Tibial artery (tissue), 4 donors: ENCODE data around the gene FKBP10.

Experiments used
- DNase-seq, 2 donors: peaks; one replicate each; pipeline ENCODE4 v3.0.0-alpha.2; 2019
- H3K27ac ChIP-seq, 2 donors: fragments of 200-600 bp; sonication (generic) in 1 of 2; 1 replicate in 1 of 2; 2 replicates in 1 of 2; pipeline ENCODE4 v1.5.1; 2018 to 2019; ENCODE audit warnings: mild to moderate bottlenecking in 1 of 2
- H3K27me3 ChIP-seq, 2 donors: fragments of 200-600 bp; sonication (generic) in 1 of 2; one replicate each; pipeline versions ENCODE4 v1.5.1 to v1.6.0; 2016 to 2019
- H3K36me3 ChIP-seq, 3 donors: fragments of 200-600 bp; sonication (generic) in 2 of 3; one replicate each; pipeline ENCODE4 v1.5.1; 2016 to 2019; ENCODE audit warnings: mild to moderate bottlenecking in 2 of 3
- H3K4me1 ChIP-seq, 4 donors: fragments of 200-600 bp; sonication (generic) in 2 of 4; 1 replicate in 3 of 4; 2 replicates in 1 of 4; pipeline ENCODE4 v1.5.1; 2016 to 2019
- H3K4me3 ChIP-seq, 2 donors: fragments of 200-600 bp; sonication (generic) in 1 of 2; 1 replicate in 1 of 2; 2 replicates in 1 of 2; pipeline ENCODE4 v1.5.1; 2018 to 2019; ENCODE audit warnings: mild to moderate bottlenecking in 2 of 2
- H3K9me3 ChIP-seq, 3 donors: fragments of 200-600 bp; sonication (generic) in 1 of 3; one replicate each; pipeline ENCODE4 v1.5.1; 2016 to 2019
- intact Hi-C: fragments of 100-400 bp; cut with DNase I; formaldehyde crosslinking; loops from one replicate; pipeline ENCODE4 v1.15.0; 2023; ENCODE audit warnings: low total_unique reads
- TF ChIP-seq, protein P1 (sequence below), 2 experiments: fragments of 200-600 bp in 1 of 2; fragments of 450-650 bp in 1 of 2; IDR thresholded peaks; one replicate each; pipeline ENCODE4 v1.5.1; 2017 to 2019; ENCODE audit warnings: antibody characterized with exemption in 2 of 2, mild to moderate bottlenecking in 1 of 2, moderate library complexity in 1 of 2

The FKBP10 gene, protein sequence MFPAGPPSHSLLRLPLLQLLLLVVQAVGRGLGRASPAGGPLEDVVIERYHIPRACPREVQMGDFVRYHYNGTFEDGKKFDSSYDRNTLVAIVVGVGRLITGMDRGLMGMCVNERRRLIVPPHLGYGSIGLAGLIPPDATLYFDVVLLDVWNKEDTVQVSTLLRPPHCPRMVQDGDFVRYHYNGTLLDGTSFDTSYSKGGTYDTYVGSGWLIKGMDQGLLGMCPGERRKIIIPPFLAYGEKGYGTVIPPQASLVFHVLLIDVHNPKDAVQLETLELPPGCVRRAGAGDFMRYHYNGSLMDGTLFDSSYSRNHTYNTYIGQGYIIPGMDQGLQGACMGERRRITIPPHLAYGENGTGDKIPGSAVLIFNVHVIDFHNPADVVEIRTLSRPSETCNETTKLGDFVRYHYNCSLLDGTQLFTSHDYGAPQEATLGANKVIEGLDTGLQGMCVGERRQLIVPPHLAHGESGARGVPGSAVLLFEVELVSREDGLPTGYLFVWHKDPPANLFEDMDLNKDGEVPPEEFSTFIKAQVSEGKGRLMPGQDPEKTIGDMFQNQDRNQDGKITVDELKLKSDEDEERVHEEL

DNA sequence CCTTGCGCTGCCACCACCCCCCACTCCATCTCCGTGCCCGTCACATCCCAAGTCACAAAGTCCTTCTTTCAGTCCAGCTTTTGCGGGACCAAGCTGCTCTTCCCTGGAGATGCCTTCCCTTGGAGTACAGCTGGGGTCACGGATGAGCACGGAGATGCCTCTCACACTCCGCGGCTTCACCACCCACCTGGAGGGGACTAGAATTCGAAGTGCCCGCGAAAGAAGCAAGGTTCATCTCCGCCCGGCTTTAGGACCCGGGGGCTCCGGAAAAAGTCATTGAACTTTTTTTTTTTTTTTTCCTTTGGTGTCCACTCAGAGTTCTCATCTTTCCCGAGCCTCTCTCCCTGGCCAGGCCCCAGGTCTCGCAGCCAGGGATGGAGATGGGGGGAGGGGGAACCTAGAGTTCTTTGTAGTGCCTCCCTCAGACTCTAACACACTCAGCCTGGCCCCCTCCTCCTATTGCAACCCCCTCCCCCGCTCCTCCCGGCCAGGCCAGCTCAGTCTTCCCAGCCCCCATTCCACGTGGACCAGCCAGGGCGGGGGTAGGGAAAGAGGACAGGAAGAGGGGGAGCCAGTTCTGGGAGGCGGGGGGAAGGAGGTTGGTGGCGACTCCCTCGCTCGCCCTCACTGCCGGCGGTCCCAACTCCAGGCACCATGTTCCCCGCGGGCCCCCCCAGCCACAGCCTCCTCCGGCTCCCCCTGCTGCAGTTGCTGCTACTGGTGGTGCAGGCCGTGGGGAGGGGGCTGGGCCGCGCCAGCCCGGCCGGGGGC is at the start of gene FKBP10:
FKBP10 (plus strand) TSS at position 624 of the 771 bp plus-strand sequence; CDS start at position 655, 31 bp downstream.
- peak within 1 kb of the TSS; percentile 78 to 80 for H3K27ac ChIP-seq
- peaks cover 0 to 6% (median 0%) of the 10 kb centered on the region in 3 donors for H3K36me3 ChIP-seq
- peaks cover 0 to 40% (median 31%) of the 10 kb centered on the region in 4 donors for H3K4me1 ChIP-seq
- H3K9me3 ChIP-seq = no peaks in the 10 kb centered on the region
- H3K27me3 ChIP-seq = no peaks in the 10 kb centered on the region
- intact Hi-C loops = loop anchor here (2.0 to 10.0 kb wide), 2 partner anchors 24 to 52 kb away; partner anchors contain the start of genes KLHL10, KLHL11 and NT5C3B
- peak within 1 kb of the TSS; percentile 59 to 84 for H3K4me3 ChIP-seq
- peak; percentile 73 to 88 for DNase-seq
- TF ChIP-seq, protein P1, sequence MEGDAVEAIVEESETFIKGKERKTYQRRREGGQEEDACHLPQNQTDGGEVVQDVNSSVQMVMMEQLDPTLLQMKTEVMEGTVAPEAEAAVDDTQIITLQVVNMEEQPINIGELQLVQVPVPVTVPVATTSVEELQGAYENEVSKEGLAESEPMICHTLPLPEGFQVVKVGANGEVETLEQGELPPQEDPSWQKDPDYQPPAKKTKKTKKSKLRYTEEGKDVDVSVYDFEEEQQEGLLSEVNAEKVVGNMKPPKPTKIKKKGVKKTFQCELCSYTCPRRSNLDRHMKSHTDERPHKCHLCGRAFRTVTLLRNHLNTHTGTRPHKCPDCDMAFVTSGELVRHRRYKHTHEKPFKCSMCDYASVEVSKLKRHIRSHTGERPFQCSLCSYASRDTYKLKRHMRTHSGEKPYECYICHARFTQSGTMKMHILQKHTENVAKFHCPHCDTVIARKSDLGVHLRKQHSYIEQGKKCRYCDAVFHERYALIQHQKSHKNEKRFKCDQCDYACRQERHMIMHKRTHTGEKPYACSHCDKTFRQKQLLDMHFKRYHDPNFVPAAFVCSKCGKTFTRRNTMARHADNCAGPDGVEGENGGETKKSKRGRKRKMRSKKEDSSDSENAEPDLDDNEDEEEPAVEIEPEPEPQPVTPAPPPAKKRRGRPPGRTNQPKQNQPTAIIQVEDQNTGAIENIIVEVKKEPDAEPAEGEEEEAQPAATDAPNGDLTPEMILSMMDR (IDR thresholded peaks at IDR 0.05) = no peak

DNA sequence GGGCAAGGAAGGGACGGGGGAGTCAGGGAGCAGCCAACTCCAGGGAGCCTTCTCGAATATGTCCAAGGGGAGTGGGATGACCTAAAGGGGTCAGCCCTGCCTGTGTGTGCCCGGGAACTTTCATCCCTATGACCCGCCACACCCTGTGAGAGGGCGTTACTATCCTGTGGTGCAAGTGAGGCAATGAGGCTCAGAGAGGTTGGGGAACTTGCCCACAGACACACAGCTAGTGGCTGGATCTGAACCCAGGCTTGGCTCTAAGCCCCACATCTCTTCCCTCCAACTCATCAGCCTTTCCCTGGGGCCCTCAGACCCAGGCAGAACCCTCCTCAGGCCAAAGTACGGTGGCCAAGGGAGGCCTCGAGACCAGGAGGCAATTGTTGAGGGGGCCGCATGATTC is 49.5 kb upstream of the FKBP10 start:
- TF ChIP-seq, protein P1 (IDR thresholded peaks at IDR 0.05) = no peak
- Histone ChIP-seq H3K27me3 (no peaks in the 10 kb centered on the region), H3K36me3 (peaks cover 8 to 96% (median 43%) of the 10 kb centered on the region in 3 donors), H3K27ac (no peak overlapping the region), H3K4me1 (no peaks in the 10 kb centered on the region), H3K9me3 (no peaks in the 10 kb centered on the region), H3K4me3 (no peak overlapping the region)
- no peak for DNase-seq
- intact Hi-C loops = no loop called here

DNA sequence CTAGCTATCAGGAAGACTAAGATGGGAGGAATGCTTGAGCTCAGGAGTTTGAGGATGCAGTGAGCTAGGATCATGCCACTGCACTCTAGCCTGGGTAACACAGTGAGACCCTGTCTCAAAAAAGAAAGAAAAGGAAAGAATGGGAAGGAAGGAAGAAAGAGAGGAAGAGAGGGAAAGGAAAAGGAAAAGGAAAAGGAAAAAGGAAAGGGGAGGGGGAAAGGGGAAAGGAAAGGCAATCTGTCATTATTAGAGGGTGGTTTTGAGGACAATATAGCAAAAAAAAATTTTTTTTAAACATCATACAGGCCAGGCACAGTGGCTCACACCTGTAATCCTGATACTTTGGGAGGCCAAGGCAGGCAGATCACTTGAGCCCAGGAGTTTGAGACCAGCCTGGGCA is 46.7 kb upstream of the FKBP10 start:
- DNase-seq = no peak
- Histone ChIP-seq H3K27me3 (no peaks in the 10 kb centered on the region), H3K4me3 (no peak overlapping the region), H3K9me3 (no peaks in the 10 kb centered on the region), H3K27ac (no peak overlapping the region), H3K36me3 (peaks cover 8 to 97% (median 67%) of the 10 kb centered on the region in 3 donors), H3K4me1 (no peaks in the 10 kb centered on the region)
- TF ChIP-seq, protein P1 (IDR thresholded peaks at IDR 0.05) = no peak
- intact Hi-C loops = no loop called here

DNA sequence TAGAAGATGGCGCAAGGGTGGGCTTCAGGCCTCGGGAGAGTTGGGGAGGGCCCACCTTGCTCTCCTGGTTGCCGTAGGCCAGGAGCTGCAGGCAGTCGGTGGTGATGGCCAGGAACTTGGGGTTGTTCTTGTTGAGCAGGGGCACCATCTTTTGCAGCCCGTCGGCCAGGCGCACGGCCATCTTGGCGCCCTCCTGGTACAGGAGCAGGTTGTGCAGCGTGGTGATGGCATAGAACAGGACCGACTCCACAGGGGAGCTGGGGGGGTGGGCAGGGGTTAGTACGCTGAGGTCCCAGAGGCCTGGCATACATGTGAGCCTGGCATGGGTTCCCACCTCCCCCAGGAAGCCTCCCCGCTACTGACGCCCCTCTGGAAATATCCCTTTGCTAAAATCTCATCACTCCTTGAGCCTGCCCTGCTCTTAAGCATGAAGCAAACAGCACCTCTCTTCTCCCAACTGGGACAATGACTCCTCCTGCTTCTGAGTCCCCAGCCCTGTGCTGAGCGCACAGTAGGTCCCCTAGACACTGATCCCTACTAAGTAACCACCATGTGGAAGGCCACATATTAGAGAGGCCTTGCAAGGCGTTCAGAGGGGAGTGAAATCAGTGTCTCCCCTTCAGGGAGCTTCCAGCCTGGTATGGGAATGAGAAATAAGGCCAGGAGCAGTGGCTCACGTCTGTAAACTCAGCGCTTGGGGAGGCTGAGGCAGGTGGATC is 45.3 kb upstream of the FKBP10 start:
- H3K4me1 ChIP-seq = peaks cover 0 to 8% (median 0%) of the 10 kb centered on the region in 4 donors
- H3K9me3 ChIP-seq = no peaks in the 10 kb centered on the region
- no peak overlapping the region for H3K27ac ChIP-seq
- DNase-seq = no peak
- intact Hi-C loops = no loop called here
- no peaks in the 10 kb centered on the region for H3K27me3 ChIP-seq
- peaks cover 7 to 95% (median 63%) of the 10 kb centered on the region in 3 donors for H3K36me3 ChIP-seq
- TF ChIP-seq, protein P1 (IDR thresholded peaks at IDR 0.05) = no peak
- H3K4me3 ChIP-seq = no peak overlapping the region

DNA sequence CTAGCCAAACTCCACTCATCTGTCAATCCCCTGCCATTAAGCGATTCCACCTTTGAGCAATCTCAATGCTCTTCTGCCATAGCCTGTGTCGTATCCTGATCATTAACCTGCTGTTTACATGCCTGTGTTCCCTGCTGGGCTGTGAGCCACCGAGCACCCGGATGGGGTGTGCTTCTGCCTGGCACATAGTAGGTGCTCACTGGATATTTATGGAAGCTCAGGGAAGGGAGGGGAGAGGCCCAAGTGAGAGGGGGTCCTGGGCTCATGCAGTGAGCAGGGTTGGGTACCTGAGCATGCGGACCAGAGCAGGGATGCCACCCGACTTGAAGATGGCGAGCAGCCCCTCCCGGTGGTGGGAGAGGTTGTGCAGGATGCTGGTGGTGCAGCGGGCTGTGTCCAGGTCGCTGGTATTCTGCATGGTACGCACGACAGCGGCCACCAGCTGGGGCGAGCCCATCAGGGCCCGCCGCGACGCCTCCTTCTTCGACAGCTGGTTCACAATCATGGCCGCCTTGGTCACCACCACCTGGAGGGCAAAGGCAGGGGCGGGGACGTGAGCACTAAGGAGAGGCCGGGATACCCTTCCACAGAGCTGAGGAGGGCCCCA is 44.0 kb upstream of the FKBP10 start:
- peaks cover 0 to 87% (median 55%) of the 10 kb centered on the region in 3 donors for H3K36me3 ChIP-seq
- intact Hi-C loops = no loop called here
- H3K4me1 ChIP-seq = peaks cover 0 to 21% (median 2%) of the 10 kb centered on the region in 4 donors
- no peaks in the 10 kb centered on the region for H3K9me3 ChIP-seq
- no peak for DNase-seq
- H3K4me3 ChIP-seq = no peak overlapping the region
- H3K27me3 ChIP-seq = no peaks in the 10 kb centered on the region
- TF ChIP-seq, protein P1 (IDR thresholded peaks at IDR 0.05) = no peak
- no peak overlapping the region for H3K27ac ChIP-seq
